ENCODE data around the gene NOL3.

The NOL3 gene

GRCh38 chr16:67170949-67171649, 761 bp downstream of the NOL3 start:
- no peak for DNase-seq (ENCODE audit: low read depth)

DNA sequence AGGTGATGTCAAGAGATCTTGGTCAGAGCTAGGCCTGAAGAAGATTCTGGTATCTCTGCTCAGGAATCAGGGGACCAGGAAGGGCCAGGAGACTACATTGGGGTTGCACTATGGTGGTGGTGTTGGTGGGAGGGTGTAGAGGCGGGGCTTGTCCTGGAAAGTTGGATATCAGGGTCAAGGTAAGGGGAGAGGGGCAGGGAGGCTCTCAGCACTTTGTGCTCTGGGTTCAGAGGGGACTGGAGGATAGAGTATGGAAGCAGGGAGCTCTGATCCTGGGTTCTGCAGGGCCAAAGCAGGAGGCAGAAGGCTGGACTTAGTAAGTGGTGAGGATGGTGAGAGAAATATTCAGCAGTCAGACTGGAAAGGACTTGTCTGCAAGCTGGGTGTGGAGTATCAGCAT, 3.0 kb downstream of the NOL3 start:
- no peak for DNase-seq (ENCODE audit: low read depth)

- DNase-seq (ENCODE audit: low read depth) = no peak
These were observed 3.7 kb downstream of the NOL3 start for GRCh38 chr16:67173808-67174705.

- no peak for DNase-seq (ENCODE audit: low read depth)
These were observed 4.4 kb downstream of the NOL3 start for GRCh38 chr16:67174706-67175231.

DNA sequence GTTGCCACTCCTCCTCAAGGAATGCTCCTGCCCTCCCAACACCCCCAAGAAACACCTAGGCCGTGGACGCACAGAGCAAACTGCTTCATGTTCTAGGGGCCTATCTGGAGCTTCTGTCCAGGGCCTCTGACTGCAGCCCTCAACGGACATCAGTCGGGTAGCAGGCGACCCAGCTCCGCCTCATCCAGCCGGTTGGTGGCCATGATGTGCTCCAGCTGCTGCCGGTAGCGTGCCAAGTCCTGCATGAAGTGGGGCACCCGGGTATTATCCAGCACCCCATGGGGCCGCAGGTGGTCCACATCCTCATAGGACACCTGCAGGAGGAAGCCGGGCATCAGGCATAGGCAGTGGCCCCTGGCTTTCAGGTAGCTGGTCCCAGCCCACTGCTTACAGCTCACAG, 6.3 kb downstream of the NOL3 start:
- DNase-seq (ENCODE audit: low read depth) = no peak

DNA sequence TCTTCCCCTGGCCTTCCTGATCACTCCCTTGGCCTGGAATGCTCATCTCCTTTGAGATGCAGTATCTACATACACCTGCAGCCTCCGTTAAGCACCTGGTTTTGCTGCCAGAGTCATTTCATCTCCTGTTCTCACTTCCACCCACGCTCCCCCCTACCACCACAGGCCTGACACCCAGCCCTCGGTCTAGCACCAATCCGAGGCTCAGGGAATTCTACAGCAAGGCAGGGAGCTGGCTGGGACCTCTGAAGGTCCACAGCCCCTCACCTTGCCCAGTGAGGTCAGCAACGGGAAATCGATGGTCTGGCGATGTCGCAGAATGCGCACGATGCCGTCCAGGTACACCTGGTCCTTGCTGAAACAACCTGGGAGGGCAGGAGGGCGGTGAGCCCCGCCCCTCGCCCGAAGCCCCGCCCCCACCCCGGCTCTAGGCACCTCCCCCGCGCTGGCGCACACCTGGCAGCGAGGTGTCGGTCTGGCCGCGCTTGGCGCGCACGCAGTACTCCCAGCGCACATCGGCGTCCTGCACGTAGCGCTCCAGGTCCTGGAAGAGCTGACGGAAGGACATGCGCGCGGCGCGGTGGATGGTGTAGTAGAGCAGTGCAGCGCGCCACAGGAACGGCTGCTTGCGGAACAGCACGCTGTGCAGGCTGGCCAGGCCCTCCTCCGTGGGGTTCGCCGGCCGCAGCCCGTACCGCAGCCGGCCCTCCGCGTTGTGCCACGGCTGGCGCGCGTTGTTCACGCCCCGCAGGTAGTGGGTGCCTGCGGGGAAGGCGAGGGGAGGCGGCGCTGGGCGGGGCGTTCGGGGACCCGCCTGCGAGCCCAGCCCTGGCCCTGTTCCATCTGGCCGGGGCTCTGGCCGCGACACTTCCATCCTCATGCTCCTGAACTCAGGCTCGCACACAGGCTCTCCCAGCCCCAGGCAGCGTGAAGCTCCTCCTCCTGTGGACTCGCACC, 7.7 kb downstream of the NOL3 start:
- no peak for DNase-seq (ENCODE audit: low read depth)

DNA sequence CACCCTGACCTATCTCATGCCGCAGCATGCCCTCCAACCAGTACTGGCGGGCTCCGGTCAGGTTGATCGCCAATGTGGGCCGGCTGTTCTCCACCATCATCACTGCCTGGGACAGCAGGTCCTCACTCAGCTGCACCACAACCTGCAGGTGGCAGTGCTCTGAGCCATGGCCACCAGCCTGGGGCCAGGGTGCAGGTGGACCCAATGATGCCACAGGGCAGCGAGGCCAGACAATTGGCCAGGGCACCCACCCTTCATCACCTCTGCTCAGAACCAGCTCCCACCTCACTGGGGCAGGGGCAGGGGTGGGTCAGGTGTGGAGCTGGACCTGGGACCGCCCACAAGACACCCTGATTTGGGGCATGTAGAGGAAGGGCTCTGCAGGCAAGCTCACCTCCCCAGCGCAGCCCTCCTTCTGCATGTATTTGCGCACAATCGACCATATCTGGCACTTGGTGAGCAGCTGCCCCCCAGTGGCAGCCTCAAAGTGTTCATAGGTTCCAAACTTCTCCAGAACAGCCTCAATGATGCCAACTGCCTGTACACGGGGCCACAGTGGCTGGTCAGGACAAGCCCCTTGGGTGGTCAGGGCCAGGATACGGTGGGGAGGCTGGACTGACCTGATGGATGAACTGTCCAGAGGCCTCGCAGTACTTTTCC, 9.2 kb downstream of the NOL3 start:
- no peak for DNase-seq (ENCODE audit: low read depth)

- no peak for DNase-seq (ENCODE audit: low read depth)
These were observed 9.8 kb downstream of the NOL3 start for GRCh38 chr16:67180166-67180565.

DNA sequence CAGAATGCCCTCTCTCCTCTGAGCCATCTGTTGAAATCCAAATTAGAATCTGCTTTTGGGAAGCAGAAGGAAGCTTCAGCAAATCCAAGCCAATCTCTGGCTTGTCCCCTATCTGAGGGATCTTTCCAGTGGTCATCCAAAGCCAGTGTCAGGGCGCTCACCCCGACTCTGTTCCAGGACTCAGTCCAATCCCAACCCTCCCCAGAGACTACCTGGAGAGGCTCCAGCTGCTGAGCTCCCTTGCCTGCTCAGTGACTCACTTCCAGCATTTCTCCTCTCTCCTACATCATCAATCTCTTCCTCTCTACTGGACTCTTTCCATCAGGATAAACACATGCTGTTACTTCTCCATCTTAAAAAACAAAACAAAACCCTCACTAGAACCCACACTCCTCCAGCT, 11.0 kb downstream of the NOL3 start:
- DNase-seq (ENCODE audit: low read depth) = no peak

DNA sequence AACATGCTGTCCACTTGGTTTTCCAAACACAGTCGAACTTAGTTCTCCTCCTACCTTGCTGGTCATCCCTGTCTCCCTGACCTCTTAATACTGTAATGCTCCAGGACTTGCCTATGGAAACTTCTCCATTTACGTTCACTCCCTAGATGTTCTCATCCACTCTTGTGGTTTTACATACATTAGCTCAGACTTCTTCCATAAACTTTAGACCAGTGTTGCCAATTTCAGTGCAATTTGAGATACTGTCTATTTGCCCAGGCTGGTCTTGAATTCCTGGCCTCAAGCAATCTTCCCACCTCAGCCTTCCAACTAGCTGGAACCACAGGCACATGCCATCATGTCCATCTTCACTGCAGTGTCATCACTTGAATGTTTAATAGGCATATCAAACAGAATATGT, 11.9 kb downstream of the NOL3 start:
- no peak for DNase-seq (ENCODE audit: low read depth)

- no peak for DNase-seq (ENCODE audit: low read depth)
These were observed 12.9 kb downstream of the NOL3 start for GRCh38 chr16:67183284-67183626.

DNA sequence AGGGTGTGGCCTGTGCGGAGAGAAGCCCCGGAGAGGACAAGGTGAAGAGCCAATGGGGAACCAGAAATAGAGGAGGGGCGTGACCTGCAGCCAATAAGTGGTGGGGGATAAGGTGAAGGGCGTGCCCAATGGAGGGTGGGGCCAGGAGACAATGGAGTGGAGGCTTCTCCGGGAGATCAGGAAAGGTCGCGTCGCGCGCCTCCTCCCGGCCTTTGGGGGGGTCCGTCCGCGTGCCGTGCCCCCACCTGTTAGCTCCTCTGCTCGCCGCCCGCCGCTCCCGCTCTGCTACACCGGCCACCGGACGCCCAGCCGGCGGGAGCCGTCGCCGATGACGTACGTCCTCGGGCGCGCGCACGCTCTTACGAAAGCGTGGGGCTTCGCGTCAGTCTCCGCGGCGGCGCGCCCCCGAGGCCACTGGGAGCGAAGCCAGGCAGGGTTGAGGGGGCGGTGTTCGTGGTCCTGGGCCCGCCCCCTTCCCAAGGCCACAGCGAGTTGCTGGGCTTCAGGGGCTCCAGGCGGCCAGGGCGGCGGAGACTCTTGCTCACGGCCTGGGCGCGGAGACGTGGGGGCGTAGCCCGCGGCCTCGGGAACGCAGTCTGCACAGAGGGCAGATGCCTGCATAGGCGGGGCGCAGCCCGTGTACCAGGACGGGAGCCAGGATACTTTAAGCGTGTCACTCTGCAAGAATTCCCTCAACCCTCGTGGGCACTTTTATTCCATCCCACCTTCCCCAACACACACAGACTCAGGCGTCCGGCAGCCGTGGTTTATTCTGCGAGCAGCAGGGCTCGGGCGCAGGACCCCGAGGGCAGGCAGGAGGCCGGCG, 13.5 kb downstream of the NOL3 start, which contains the start of gene MATCAP1:
Gene MATCAP1, minus strand, starts transcription at position 337 of the 826 bp plus-strand sequence. CDS start 3,353 bp downstream, outside the sequence.
- peak; percentile 96 for DNase-seq (ENCODE audit: low read depth)

GRCh38 chr16:67184453-67184994, 14.2 kb downstream of the NOL3 start:
- DNase-seq (ENCODE audit: low read depth) = no peak

DNA sequence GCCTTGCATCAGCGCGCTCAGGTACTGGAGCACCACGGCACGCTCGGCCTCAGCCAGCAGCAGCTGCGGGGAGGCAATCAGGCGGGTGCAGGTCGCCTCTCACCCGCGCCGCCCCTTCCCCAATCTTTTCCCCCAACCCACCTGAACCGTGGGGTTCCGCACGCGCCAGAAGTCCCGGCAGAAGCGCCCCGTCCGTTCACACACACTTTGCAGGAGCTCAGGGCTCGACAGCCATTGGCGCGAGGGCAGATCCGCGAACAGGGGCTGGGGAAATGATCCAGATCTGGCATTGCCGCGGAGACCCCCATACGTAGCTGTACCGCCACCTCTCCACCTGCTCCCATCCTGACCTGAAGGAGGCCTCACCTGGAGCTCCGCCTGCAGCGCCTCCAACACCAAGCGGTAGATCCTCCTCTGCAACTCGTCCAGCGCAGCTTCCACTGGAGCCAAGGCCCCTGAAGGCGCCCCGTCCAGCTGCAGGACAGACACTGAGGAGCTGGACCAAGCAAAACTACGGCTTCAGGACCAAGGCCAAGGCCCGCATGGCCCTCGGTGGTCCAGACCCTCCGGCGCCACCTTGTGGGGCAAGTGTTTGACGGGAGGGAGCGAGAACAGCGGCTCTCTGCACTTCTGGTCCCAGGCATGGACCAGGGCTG, 14.8 kb downstream of the NOL3 start:
- peak; percentile 62 for DNase-seq (ENCODE audit: low read depth)

- no peak for DNase-seq (ENCODE audit: low read depth)
These were observed 15.4 kb downstream of the NOL3 start for GRCh38 chr16:67185651-67186134.

GRCh38 chr16:67186550-67186950, 16.2 kb downstream of the NOL3 start:
- peak; percentile 60 for DNase-seq (ENCODE audit: low read depth)

DNA sequence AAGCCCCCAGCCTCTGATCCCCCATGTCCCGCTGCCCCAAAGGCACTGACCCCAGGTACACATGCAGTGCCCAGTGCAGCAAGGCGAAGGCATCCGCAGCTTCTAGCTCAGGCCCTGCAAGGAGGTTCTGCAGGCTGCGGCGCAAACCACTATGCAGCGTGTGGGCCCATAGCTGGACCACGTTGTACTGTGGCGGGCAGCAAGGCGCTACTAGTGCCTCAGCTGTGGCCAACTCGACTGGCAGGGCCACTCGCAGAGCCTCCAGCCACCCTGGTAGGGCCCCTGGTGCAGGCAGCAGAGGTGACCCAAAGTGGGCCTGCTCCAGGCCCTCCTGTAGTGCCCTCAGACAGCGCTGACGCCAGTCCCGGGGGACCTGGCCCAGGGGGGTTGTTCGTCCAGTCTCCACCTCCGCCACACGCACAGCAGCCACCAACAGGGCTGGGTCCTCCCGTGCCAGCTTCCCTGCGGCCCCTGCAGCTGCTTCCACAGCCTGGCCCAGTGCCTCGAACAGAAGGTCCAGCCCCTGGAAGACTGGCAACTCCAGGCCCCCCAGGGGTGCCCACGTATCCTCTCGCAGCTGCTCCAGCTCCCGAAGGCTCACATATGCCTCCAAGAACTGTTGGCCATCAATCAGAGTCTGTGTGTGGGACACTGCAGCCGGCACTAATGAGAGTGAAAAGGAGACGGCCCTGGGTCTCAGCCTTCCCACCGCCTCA, 17.0 kb downstream of the NOL3 start:
- no peak for DNase-seq (ENCODE audit: low read depth)

GRCh38 chr16:67188323-67188722, 18.0 kb downstream of the NOL3 start:
- no peak for DNase-seq (ENCODE audit: low read depth)

GRCh38 chr16:67188798-67189197, 18.5 kb downstream of the NOL3 start:
- DNase-seq (ENCODE audit: low read depth) = no peak
